ENCODE measurements around the gene GAPDHS. TPM values are rescaled to one million over a fixed set of nuclear protein-coding genes. Genes with fewer than 3 reads are reported as not detected.
A peak's percentile ranks its signal among the peaks of the same experiment; 100 is the strongest.

GAPDHS gene
- total and polyA plus RNA-seq, 4 donors = not detected

DNA sequence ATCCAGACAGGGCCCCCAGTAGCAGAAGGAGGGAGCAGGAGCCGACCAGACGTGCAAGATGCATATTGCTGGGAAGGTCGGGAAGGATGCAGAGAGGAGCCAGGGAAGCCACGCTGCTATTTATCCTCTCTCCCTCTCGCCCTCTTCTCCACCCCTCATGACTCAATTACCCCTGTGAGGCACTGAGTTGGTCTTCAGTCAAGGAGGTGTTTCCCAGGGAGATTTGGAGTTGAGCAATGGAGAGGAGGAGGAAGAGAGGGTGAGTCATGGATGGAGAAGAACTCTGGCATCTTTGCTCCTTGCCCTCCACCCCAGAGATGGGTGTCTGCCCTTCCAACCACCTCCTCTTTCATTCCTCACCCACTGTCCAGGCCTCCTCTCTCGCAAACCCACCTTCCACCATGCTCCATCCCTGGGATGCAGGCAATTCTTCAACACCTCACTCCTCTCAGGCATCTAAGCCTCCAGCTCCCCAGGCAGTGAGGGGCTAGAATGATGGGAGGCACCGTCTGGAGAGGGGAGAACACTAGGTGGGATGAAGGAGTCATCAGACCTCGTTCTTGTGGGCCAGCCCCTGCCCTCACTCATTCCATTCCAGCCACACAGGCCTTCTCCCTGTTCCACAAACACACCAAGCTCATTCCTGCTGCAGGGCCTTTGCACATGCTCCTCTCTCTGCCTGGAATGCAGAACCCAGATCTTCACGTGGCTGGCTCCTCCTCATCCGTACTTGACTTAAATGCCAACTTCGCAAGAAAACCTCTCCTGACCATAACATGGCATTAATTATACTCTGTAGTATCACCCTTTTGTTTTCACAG lies 4.8 kb upstream of the GAPDHS start, which contains the start of gene SBSN:
SBSN (minus strand) TSS at position 94 of the 821 bp plus-strand sequence; CDS start at position 64, 30 bp downstream.
- H3K9me3 ChIP-seq (ENCODE audit: control insufficient read depth, low read length) = no peaks in the 10 kb centered on the region
- no peaks in the 10 kb centered on the region for H3K27me3 ChIP-seq (ENCODE audit: control insufficient read depth in 1 of 2, insufficient read depth in 2 of 2, low read length in 1 of 2)
- H3K4me3 ChIP-seq (ENCODE audit: low read length in 2 of 2) = no peak within 1 kb of the TSS
- H3K36me3 ChIP-seq (ENCODE audit: control insufficient read depth in 1 of 2, insufficient read depth in 2 of 2, low read length in 1 of 2) = no peaks in the 10 kb centered on the region
- WGBS, 2 donors = 70 to 76% methylated on average over 11 of the region's 11 CpGs
- H3K4me1 ChIP-seq (ENCODE audit: control insufficient read depth in 1 of 2, insufficient read depth in 2 of 2, low read length in 2 of 2) = no peaks in the 10 kb centered on the region
- ATAC-seq (ENCODE audit: low FRiP score) (no peak), DNase-seq (no peak)
- intact Hi-C loops (cut with DNase I) = no loop called here
- H3K27ac ChIP-seq (ENCODE audit: low read depth in 1 of 2, low read length in 2 of 2) = no peak within 1 kb of the TSS

DNA sequence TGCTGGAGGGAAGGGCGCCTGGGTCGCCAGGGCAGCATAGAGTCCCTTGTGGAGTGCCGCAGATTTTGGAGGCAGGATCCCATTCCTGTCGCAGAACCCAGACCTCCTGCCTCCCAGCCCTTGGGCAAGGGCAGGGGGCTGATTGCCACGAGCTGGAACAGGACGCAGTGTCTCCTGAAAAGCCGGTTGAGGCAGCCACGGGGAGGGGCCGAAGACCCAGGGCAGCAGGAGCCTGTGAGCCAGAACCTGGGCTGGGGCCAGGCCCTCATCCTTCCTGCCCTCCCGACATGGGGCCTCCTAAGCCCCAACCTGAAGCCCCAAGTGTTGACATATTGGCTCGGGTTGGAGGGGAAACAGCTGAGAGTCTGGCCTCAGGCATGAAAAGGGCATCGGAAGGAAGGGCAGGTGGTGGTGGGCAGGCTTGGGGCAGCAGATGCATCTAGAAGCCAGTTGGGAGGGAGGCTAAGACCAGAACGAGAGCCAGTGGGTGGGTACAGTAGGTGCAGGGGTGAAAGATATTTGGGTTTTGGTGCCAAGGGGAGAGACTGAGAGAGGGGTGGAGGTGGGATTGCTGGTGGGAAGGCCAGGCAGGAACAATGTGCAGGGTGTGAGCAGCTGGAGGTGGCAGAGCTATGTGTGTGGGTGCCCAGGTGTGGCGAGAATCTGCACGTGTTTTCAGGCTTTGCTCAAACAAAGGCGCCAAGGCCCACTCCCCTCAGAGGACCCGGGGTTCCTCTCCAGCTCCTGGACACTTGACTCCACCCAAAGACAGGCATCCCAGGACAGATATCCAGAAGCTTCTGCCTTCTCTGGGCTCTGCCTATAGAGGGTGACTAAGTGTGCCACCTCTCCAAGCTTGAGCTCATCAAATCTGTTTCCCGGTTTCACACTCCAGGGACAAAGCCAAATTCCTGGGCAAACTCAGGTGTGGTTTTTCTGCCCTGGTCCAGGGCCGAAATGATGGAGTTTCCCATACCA lies 3.7 kb upstream of the GAPDHS start:
- Histone ChIP-seq H3K4me3 (ENCODE audit: low read length in 2 of 2) (no peak overlapping the region), H3K9me3 (ENCODE audit: control insufficient read depth, low read length) (no peaks in the 10 kb centered on the region), H3K36me3 (ENCODE audit: control insufficient read depth in 1 of 2, insufficient read depth in 2 of 2, low read length in 1 of 2) (no peaks in the 10 kb centered on the region), H3K27ac (ENCODE audit: low read depth in 1 of 2, low read length in 2 of 2) (no peak overlapping the region), H3K27me3 (ENCODE audit: control insufficient read depth in 1 of 2, insufficient read depth in 2 of 2, low read length in 1 of 2) (no peaks in the 10 kb centered on the region), H3K4me1 (ENCODE audit: control insufficient read depth in 1 of 2, insufficient read depth in 2 of 2, low read length in 2 of 2) (no peaks in the 10 kb centered on the region)
- ATAC-seq (ENCODE audit: low FRiP score) (no peak), DNase-seq (no peak)
- intact Hi-C loops (cut with DNase I) = no loop called here
- WGBS, 2 donors = 63 to 71% methylated on average over 19 of the region's 19 CpGs

DNA sequence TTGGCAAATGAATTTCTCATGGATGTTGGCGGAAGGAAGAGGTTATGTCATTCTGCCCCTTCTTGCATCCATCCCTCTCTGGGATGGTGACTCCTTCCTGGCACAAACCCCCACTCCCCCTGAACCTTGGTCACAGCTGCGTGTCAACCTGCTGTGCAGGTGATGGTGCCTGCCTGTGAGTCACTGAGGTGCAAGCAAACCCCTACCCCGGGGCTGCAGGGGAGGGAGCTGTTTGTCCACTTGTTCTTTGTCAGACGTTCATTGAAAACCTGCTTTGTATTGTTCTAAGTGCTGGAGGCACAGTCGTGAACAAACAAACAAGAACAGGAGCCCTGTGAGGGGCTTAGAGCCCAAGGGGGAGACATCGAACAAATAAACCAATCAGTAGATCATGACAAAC lies 2.0 kb upstream of the GAPDHS start:
- H3K27me3 ChIP-seq (ENCODE audit: control insufficient read depth in 1 of 2, insufficient read depth in 2 of 2, low read length in 1 of 2) = no peaks in the 10 kb centered on the region
- 47 to 52% methylated on average over 6 of the region's 6 CpGs for WGBS, 2 donors
- intact Hi-C loops (cut with DNase I) = no loop called here

DNA sequence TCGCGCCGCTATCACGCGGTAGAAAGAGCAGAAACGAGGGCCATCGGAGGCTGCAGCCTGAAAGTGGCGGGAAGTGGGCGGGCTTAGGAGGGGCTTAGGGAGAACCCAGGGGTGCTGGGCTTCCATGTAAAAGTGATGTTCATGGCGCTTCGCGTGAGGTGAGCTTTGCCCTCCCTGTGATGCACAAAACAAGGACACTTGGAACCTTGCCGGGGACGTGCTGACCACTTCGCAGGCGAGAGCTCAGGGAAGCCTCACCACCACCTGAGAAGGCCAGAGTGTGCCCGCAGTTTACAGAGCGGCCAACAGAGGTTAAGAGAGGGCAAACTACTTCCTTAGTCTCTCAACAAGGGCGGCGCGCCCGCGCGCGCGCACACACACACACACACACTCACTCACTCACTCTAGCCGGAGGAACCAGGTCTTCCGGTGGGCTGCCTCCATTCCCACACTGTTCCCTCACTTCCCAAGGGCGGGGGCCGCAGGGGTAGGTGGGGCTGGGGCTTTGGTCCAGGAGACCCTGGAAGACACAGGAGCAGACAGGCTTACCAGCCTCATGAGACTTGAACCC lies 651 bp downstream of the GAPDHS start:
- no peak overlapping the region for H3K27ac ChIP-seq (ENCODE audit: low read depth in 1 of 2, low read length in 2 of 2)
- no peaks in the 10 kb centered on the region for H3K27me3 ChIP-seq (ENCODE audit: control insufficient read depth in 1 of 2, insufficient read depth in 2 of 2, low read length in 1 of 2)
- no peak overlapping the region for H3K4me3 ChIP-seq (ENCODE audit: low read length in 2 of 2)
- intact Hi-C loops (cut with DNase I) = no loop called here
- WGBS, 2 donors = 2 to 4% methylated on average over 27 to 30 of the region's 30 CpGs
- DNase-seq (peak in 1 of 2 donors; percentile 67), ATAC-seq (ENCODE audit: low FRiP score) (peak; percentile 44)
- H3K4me1 ChIP-seq (ENCODE audit: control insufficient read depth in 1 of 2, insufficient read depth in 2 of 2, low read length in 2 of 2) = no peaks in the 10 kb centered on the region
- H3K36me3 ChIP-seq (ENCODE audit: control insufficient read depth in 1 of 2, insufficient read depth in 2 of 2, low read length in 1 of 2) = no peaks in the 10 kb centered on the region
- no peaks in the 10 kb centered on the region for H3K9me3 ChIP-seq (ENCODE audit: control insufficient read depth, low read length)

More for the DNA sequence above, 2.0 kb upstream of the GAPDHS start:
- ATAC-seq (ENCODE audit: low FRiP score) (no peak), DNase-seq (no peak)
- H3K9me3 ChIP-seq (ENCODE audit: control insufficient read depth, low read length) = no peaks in the 10 kb centered on the region
- no peaks in the 10 kb centered on the region for H3K4me1 ChIP-seq (ENCODE audit: control insufficient read depth in 1 of 2, insufficient read depth in 2 of 2, low read length in 2 of 2)
- no peak overlapping the region for H3K27ac ChIP-seq (ENCODE audit: low read depth in 1 of 2, low read length in 2 of 2)
- no peaks in the 10 kb centered on the region for H3K36me3 ChIP-seq (ENCODE audit: control insufficient read depth in 1 of 2, insufficient read depth in 2 of 2, low read length in 1 of 2)
- no peak overlapping the region for H3K4me3 ChIP-seq (ENCODE audit: low read length in 2 of 2)

DNA sequence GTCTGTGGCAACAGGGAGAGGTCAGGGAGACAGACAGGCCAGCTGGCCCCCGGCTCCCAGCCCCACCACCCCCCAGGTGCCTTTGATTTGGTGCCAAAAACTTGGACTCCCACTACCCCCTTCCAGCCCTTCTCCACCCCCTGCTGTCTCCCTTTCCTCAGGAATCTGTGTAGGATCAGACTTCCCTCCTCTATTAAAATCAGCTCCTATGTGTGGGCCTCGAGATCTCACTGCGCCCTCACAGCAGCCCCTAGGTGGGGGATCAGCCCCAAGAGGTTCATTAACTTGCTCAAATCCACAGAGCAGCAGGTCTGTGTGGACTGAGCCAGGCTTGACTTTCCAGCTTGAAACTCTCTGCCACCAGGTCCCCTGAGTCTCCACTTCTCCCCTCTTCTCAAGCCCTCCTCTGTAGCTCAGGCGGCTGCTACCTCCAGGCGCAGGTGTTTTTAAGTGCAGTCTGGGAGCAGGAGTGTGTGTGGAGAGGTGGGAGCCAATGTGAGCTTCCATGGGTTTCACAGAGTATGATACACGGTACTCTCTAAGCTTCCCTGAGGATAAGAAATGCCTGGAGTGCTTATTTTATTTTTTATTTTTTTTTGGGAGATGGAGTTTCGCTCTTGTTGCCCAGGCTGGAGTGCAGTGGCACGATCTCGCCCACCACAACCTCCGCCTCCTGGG lies 1.7 kb downstream of the GAPDHS start:
- no peak for ATAC-seq (ENCODE audit: low FRiP score)
- Histone ChIP-seq H3K27ac (ENCODE audit: low read depth in 1 of 2, low read length in 2 of 2) (no peak overlapping the region), H3K36me3 (ENCODE audit: control insufficient read depth in 1 of 2, insufficient read depth in 2 of 2, low read length in 1 of 2) (no peaks in the 10 kb centered on the region), H3K4me1 (ENCODE audit: control insufficient read depth in 1 of 2, insufficient read depth in 2 of 2, low read length in 2 of 2) (no peaks in the 10 kb centered on the region), H3K4me3 (ENCODE audit: low read length in 2 of 2) (no peak overlapping the region), H3K9me3 (ENCODE audit: control insufficient read depth, low read length) (no peaks in the 10 kb centered on the region), H3K27me3 (ENCODE audit: control insufficient read depth in 1 of 2, insufficient read depth in 2 of 2, low read length in 1 of 2) (no peaks in the 10 kb centered on the region)
- 59 to 60% methylated on average over 10 of the region's 10 CpGs for WGBS, 2 donors
- intact Hi-C loops (cut with DNase I) = no loop called here
- DNase-seq = no peak

DNA sequence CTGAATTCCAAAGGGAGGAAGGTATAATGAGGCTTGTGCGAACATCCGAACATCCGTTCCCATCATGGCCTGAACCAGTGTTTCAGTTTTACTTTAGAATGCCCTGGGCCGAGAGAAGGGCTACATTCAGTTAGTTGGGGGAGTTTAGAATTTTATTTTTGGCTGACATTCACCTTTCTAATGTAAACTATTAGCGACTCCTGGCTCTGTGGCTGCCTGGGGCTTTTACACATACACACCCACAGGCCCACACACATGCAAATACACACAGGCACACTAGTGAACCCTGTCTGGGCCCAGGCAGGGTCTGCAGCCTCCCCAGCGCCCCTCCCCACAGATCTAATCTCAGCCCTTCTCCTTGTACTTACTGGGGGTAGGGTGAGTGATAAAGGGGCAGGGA lies 6.1 kb downstream of the GAPDHS start:
- Histone ChIP-seq H3K9me3 (ENCODE audit: control insufficient read depth, low read length) (no peaks in the 10 kb centered on the region), H3K36me3 (ENCODE audit: control insufficient read depth in 1 of 2, insufficient read depth in 2 of 2, low read length in 1 of 2) (no peaks in the 10 kb centered on the region), H3K27ac (ENCODE audit: low read depth in 1 of 2, low read length in 2 of 2) (no peak overlapping the region), H3K4me3 (ENCODE audit: low read length in 2 of 2) (no peak overlapping the region), H3K27me3 (ENCODE audit: control insufficient read depth in 1 of 2, insufficient read depth in 2 of 2, low read length in 1 of 2) (no peaks in the 10 kb centered on the region), H3K4me1 (ENCODE audit: control insufficient read depth in 1 of 2, insufficient read depth in 2 of 2, low read length in 2 of 2) (no peaks in the 10 kb centered on the region)
- ATAC-seq (ENCODE audit: low FRiP score) (no peak), DNase-seq (no peak)
- WGBS, 2 donors = 71 to 74% methylated on average over 6 of the region's 6 CpGs
- intact Hi-C loops (cut with DNase I) = no loop called here

GRCh38 chr19:35539850-35540249 lies 6.6 kb downstream of the GAPDHS start:
- WGBS, 2 donors = 89 to 92% methylated on average over 12 of the region's 12 CpGs
- Histone ChIP-seq H3K9me3 (ENCODE audit: control insufficient read depth, low read length) (no peaks in the 10 kb centered on the region), H3K27ac (ENCODE audit: low read depth in 1 of 2, low read length in 2 of 2) (no peak overlapping the region), H3K36me3 (ENCODE audit: control insufficient read depth in 1 of 2, insufficient read depth in 2 of 2, low read length in 1 of 2) (no peaks in the 10 kb centered on the region), H3K27me3 (ENCODE audit: control insufficient read depth in 1 of 2, insufficient read depth in 2 of 2, low read length in 1 of 2) (no peaks in the 10 kb centered on the region), H3K4me3 (ENCODE audit: low read length in 2 of 2) (no peak overlapping the region), H3K4me1 (ENCODE audit: control insufficient read depth in 1 of 2, insufficient read depth in 2 of 2, low read length in 2 of 2) (no peaks in the 10 kb centered on the region)
- no peak for ATAC-seq (ENCODE audit: low FRiP score)
- DNase-seq = no peak
- intact Hi-C loops (cut with DNase I) = no loop called here

DNA sequence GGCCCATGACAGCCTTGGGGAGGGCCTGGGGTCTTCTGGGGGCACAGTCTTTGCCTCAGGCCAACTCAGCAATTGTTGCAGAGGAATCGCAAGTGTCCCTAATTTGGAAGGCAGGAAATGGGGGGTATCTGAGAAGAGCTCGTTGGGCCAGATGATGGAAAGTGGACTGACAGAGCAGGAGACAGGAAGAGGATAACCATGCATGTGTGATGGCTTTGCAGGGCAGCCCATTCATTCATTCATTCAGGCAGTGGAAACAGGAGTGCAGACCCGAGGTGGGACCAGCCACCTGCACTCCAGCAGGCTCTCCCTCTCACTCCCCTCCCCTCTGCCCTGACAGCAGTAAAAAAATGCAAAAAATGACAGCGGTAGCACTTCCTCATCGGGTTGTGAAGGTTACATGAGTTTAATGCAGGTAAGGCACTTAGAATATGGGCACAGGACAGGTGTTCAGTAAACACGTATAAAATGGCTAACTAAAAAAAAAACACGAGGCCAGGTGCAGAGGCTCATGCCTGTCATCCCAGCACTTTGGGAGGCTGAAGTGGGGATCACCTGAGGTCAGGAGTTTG lies 7.2 kb downstream of the GAPDHS start:
- intact Hi-C loops (cut with DNase I) = no loop called here
- DNase-seq = no peak
- Histone ChIP-seq H3K36me3 (ENCODE audit: control insufficient read depth in 1 of 2, insufficient read depth in 2 of 2, low read length in 1 of 2) (no peaks in the 10 kb centered on the region), H3K27me3 (ENCODE audit: control insufficient read depth in 1 of 2, insufficient read depth in 2 of 2, low read length in 1 of 2) (no peaks in the 10 kb centered on the region), H3K9me3 (ENCODE audit: control insufficient read depth, low read length) (no peaks in the 10 kb centered on the region), H3K27ac (ENCODE audit: low read depth in 1 of 2, low read length in 2 of 2) (no peak overlapping the region), H3K4me3 (ENCODE audit: low read length in 2 of 2) (no peak overlapping the region), H3K4me1 (ENCODE audit: control insufficient read depth in 1 of 2, insufficient read depth in 2 of 2, low read length in 2 of 2) (no peaks in the 10 kb centered on the region)
- 82 to 84% methylated on average over 7 of the region's 7 CpGs for WGBS, 2 donors
- no peak for ATAC-seq (ENCODE audit: low FRiP score)
